ENCODE measurements around the gene UVSSA.
"Not testable (repeated sequence)": the region's sequence is repeated elsewhere in the genome, so short reads cannot be mapped to it uniquely, and the experiment has no call there.

Gene UVSSA

GRCh38 chr4:1421657-1422056 lies 74.6 kb downstream of the UVSSA start:
- no peak for DNase-seq (ENCODE audit: low spot score)

DNA sequence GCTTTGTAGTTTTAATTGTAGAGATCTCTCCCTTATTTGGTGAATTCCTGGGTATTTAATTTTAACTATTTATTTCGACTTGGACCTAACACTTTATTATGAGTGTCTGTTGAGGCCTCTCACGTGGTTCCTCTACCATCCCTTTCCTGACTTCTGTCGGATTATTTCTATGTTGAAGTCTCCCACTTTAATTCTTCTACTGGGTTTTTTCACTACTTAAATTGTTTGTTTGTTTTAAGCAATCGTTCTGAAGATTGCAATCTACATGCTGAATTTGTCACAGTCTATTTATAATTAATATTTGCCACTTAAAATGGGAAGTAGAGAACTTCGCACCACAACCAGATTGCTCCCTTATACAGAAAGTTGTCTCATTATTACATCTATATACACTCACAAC lies 80.0 kb downstream of the UVSSA start:
- DNase-seq (ENCODE audit: low spot score) = no peak

- not testable (repeated sequence) for DNase-seq (ENCODE audit: low spot score)
These were observed 96.7 kb downstream of the UVSSA start for GRCh38 chr4:1443688-1444172.

Measured in cerebellar cortex (tissue), 1 donor.